Stimulated activated naive B cell treated with anti-CD40 and anti-IgM and Interleukin-4, amounts not matched to agents 10 μg/mL and 1 μg/mL and 100 μg/mL, for 72 hours (primary cell): ENCODE data around the gene PPP3CA.
A peak's percentile ranks its signal among the peaks of the same experiment; 100 is the strongest.
"Not testable (repeated sequence)": the region's sequence is repeated elsewhere in the genome, so short reads cannot be mapped to it uniquely, and the experiment has no call there.

Experiments
- ATAC-seq, 2 donors: fragments of 150-1000 bp; cut with Tn5 transposase; replicated peaks; 2 replicates each; pipeline ENCODE4 v1.10.0; 2021; ENCODE audit warnings: moderate library complexity in 1 of 2
- DNase-seq: peaks from one replicate; pipeline ENCODE4 v3.0.0; 2021
- H3K27ac Mint-ChIP-seq: one replicate; pipeline ENCODE4 v1.8.0; 2022; ENCODE audit warnings: mild to moderate bottlenecking, mixed read lengths
- H3K27me3 Mint-ChIP-seq, 2 donors: one replicate each; pipeline ENCODE4 v1.8.0; 2022; ENCODE audit warnings: mixed read lengths in 2 of 2
- H3K36me3 Mint-ChIP-seq, 2 donors: one replicate each; pipeline ENCODE4 v1.8.0; 2022; ENCODE audit warnings: mixed read lengths in 2 of 2, mild to moderate bottlenecking in 1 of 2
- H3K4me1 Mint-ChIP-seq, 2 donors: one replicate each; pipeline ENCODE4 v1.8.0; 2022; ENCODE audit warnings: mixed read lengths in 2 of 2, mild to moderate bottlenecking in 1 of 2
- H3K4me3 Mint-ChIP-seq, 2 donors: one replicate each; pipeline ENCODE4 v1.8.0; 2022; ENCODE audit warnings: mild to moderate bottlenecking in 2 of 2, mixed read lengths in 2 of 2, moderate library complexity in 1 of 2
- H3K9me3 Mint-ChIP-seq, 2 donors: one replicate each; pipeline ENCODE4 v1.8.0; 2022; ENCODE audit warnings: mixed read lengths in 2 of 2, mild to moderate bottlenecking in 1 of 2

Gene PPP3CA

GRCh38 chr4:101125045-101125942 is 222.0 kb downstream of the PPP3CA start:
- peaks cover 18 to 31% of the 10 kb centered on the region in 2 donors for H3K36me3 Mint-ChIP-seq
- no peak for ATAC-seq

GRCh38 chr4:101123231-101123630 is 224.1 kb downstream of the PPP3CA start:
- no peaks in the 10 kb centered on the region for H3K27me3 Mint-ChIP-seq
- peaks cover 35 to 56% of the 10 kb centered on the region in 2 donors for H3K4me1 Mint-ChIP-seq

More at GRCh38 chr4:101125045-101125942, 222.0 kb downstream of the PPP3CA start:
- H3K4me1 Mint-ChIP-seq: peaks cover 42 to 69% of the 10 kb centered on the region in 2 donors
- no peaks in the 10 kb centered on the region for H3K27me3 Mint-ChIP-seq
- no peak for DNase-seq
- no peak overlapping the region for H3K4me3 Mint-ChIP-seq
- peaks cover 7 to 14% of the 10 kb centered on the region in 2 donors for H3K9me3 Mint-ChIP-seq
- no peak overlapping the region for H3K27ac Mint-ChIP-seq

GRCh38 chr4:101122019-101122418 is 225.3 kb downstream of the PPP3CA start:
- no peak for DNase-seq
- H3K4me3 Mint-ChIP-seq: no peak overlapping the region
- peaks cover 31 to 55% of the 10 kb centered on the region in 2 donors for H3K4me1 Mint-ChIP-seq
- peak overlapping the region; percentile 56 for H3K27ac Mint-ChIP-seq
- H3K9me3 Mint-ChIP-seq: peaks cover 2 to 8% of the 10 kb centered on the region in 2 donors
- peaks cover 4 to 19% of the 10 kb centered on the region in 2 donors for H3K36me3 Mint-ChIP-seq
- H3K27me3 Mint-ChIP-seq: no peaks in the 10 kb centered on the region
- ATAC-seq: peak; percentile 21 to 46

More at GRCh38 chr4:101123231-101123630, 224.1 kb downstream of the PPP3CA start:
- ATAC-seq: peak; percentile 46 to 70
- Mint-ChIP-seq H3K36me3 (peaks cover 4 to 21% of the 10 kb centered on the region in 2 donors), H3K4me3 (no peak overlapping the region), H3K9me3 (peaks cover 2 to 8% of the 10 kb centered on the region in 2 donors), H3K27ac (peak overlapping the region; percentile 67)
- no peak for DNase-seq

- peaks cover 0 to 5% of the 10 kb centered on the region in 2 donors for H3K9me3 Mint-ChIP-seq
- H3K27me3 Mint-ChIP-seq: no peaks in the 10 kb centered on the region
- no peak overlapping the region for H3K27ac Mint-ChIP-seq
- DNase-seq (no peak), ATAC-seq (no peak)
- H3K4me1 Mint-ChIP-seq: peaks cover 22 to 29% of the 10 kb centered on the region in 2 donors
- peaks cover 2 to 14% of the 10 kb centered on the region in 2 donors for H3K36me3 Mint-ChIP-seq
- no peak overlapping the region for H3K4me3 Mint-ChIP-seq
Measured at GRCh38 chr4:101119141-101119540, 228.2 kb downstream of the PPP3CA start.

- Mint-ChIP-seq H3K9me3 (peaks cover 0 to 5% of the 10 kb centered on the region in 2 donors), H3K4me3 (no peak overlapping the region), H3K27ac (no peak overlapping the region), H3K36me3 (peaks cover 2 to 14% of the 10 kb centered on the region in 2 donors), H3K4me1 (peaks cover 22 to 28% of the 10 kb centered on the region in 2 donors), H3K27me3 (no peaks in the 10 kb centered on the region)
- DNase-seq: no peak
- no peak for ATAC-seq
Measured at GRCh38 chr4:101118617-101119016, 228.7 kb downstream of the PPP3CA start.

GRCh38 chr4:101115887-101116286 is 231.4 kb downstream of the PPP3CA start:
- Mint-ChIP-seq H3K4me3 (no peak overlapping the region), H3K27ac (no peak overlapping the region)

GRCh38 chr4:101114936-101115372 is 232.4 kb downstream of the PPP3CA start:
- Mint-ChIP-seq H3K27ac (no peak overlapping the region), H3K9me3 (no peaks in the 10 kb centered on the region)
- ATAC-seq: no peak

More at GRCh38 chr4:101115887-101116286, 231.4 kb downstream of the PPP3CA start:
- Mint-ChIP-seq H3K36me3 (no peaks in the 10 kb centered on the region), H3K9me3 (no peaks in the 10 kb centered on the region), H3K4me1 (peaks cover 10 to 11% of the 10 kb centered on the region in 2 donors), H3K27me3 (no peaks in the 10 kb centered on the region)
- ATAC-seq: no peak
- no peak for DNase-seq

GRCh38 chr4:101104312-101105052 is 242.8 kb downstream of the PPP3CA start:
- no peaks in the 10 kb centered on the region for H3K27me3 Mint-ChIP-seq
- peak overlapping the region; percentile 86 for H3K27ac Mint-ChIP-seq
- peak overlapping the region in 1 of 2 donors; percentile 28 for H3K4me3 Mint-ChIP-seq
- H3K4me1 Mint-ChIP-seq: peaks cover 28 to 44% of the 10 kb centered on the region in 2 donors
- peak; percentile 62 to 70 for ATAC-seq
- peaks cover 4 to 16% of the 10 kb centered on the region in 2 donors for H3K36me3 Mint-ChIP-seq
- H3K9me3 Mint-ChIP-seq: no peaks in the 10 kb centered on the region
- no peak for DNase-seq

More at GRCh38 chr4:101114936-101115372, 232.4 kb downstream of the PPP3CA start:
- Mint-ChIP-seq H3K4me1 (peaks cover 10 to 11% of the 10 kb centered on the region in 2 donors), H3K27me3 (no peaks in the 10 kb centered on the region), H3K4me3 (no peak overlapping the region), H3K36me3 (no peaks in the 10 kb centered on the region)
- DNase-seq: no peak

- Mint-ChIP-seq H3K36me3 (peaks cover 4 to 15% of the 10 kb centered on the region in 2 donors), H3K27ac (peak overlapping the region; percentile 86), H3K9me3 (no peaks in the 10 kb centered on the region), H3K4me3 (peak overlapping the region; percentile 33 to 38), H3K27me3 (no peaks in the 10 kb centered on the region), H3K4me1 (peaks cover 28 to 44% of the 10 kb centered on the region in 2 donors)
- ATAC-seq (peak; percentile 82 to 86), DNase-seq (no peak)
Measured at GRCh38 chr4:101103381-101104142, 243.8 kb downstream of the PPP3CA start.

GRCh38 chr4:101102114-101102742 is 245.1 kb downstream of the PPP3CA start:
- Mint-ChIP-seq H3K4me3 (no peak overlapping the region), H3K9me3 (no peaks in the 10 kb centered on the region), H3K27ac (no peak overlapping the region), H3K27me3 (no peaks in the 10 kb centered on the region), H3K36me3 (peaks cover 4 to 14% of the 10 kb centered on the region in 2 donors), H3K4me1 (peaks cover 28 to 44% of the 10 kb centered on the region in 2 donors)
- no peak for ATAC-seq
- no peak for DNase-seq

GRCh38 chr4:101101072-101101471 is 246.3 kb downstream of the PPP3CA start:
- Mint-ChIP-seq H3K9me3 (no peaks in the 10 kb centered on the region), H3K4me1 (peaks cover 25 to 41% of the 10 kb centered on the region in 2 donors), H3K36me3 (peaks cover under 1 to 5% of the 10 kb centered on the region in 2 donors), H3K27ac (no peak overlapping the region), H3K27me3 (no peaks in the 10 kb centered on the region), H3K4me3 (no peak overlapping the region)
- ATAC-seq: no peak
- DNase-seq: no peak

GRCh38 chr4:101098666-101099400 is 248.5 kb downstream of the PPP3CA start:
- H3K4me1 Mint-ChIP-seq: peaks cover 18 to 24% of the 10 kb centered on the region in 2 donors
- H3K4me3 Mint-ChIP-seq: no peak overlapping the region
- peaks cover 3 to 7% of the 10 kb centered on the region in 2 donors for H3K36me3 Mint-ChIP-seq
- H3K9me3 Mint-ChIP-seq: no peaks in the 10 kb centered on the region
- no peaks in the 10 kb centered on the region for H3K27me3 Mint-ChIP-seq
- ATAC-seq (no peak), DNase-seq (no peak)
- H3K27ac Mint-ChIP-seq: no peak overlapping the region

GRCh38 chr4:101092609-101093008 is 254.7 kb downstream of the PPP3CA start:
- H3K36me3 Mint-ChIP-seq: peaks cover 10 to 27% of the 10 kb centered on the region in 2 donors
- not testable (repeated sequence) for ATAC-seq

More at GRCh38 chr4:101092609-101093008, 254.7 kb downstream of the PPP3CA start:
- not testable (repeated sequence) for H3K4me3 Mint-ChIP-seq, DNase-seq, H3K27ac Mint-ChIP-seq, H3K9me3 Mint-ChIP-seq, H3K27me3 Mint-ChIP-seq
- peaks cover 0 to 11% of the 10 kb centered on the region in 2 donors for H3K4me1 Mint-ChIP-seq
